Endothelial cell of umbilical vein (primary cell): Measurements from ENCODE around the gene MAP3K13.

Experiments used
- CTCF ChIP-seq, 2 donors: IDR thresholded peaks; 1 replicate in 1 of 2; 2 replicates in 1 of 2; pipeline ENCODE4 v1.5.1; 2011; ENCODE audit warnings: low read length in 2 of 2, mild to moderate bottlenecking in 2 of 2, moderate library complexity in 2 of 2, control low read depth in 1 of 2, inconsistent platforms in 1 of 2, low read depth in 1 of 2; ENCODE audit not compliant: insufficient read depth in 1 of 2; ENCODE audit errors: extremely low read depth in 1 of 2
- EZH2 ChIP-seq: IDR thresholded peaks from 2 replicates; pipeline ENCODE4 v1.6.1; 2012; ENCODE audit warnings: borderline replicate concordance, low read depth, mild to moderate bottlenecking, moderate library complexity, low read length, inconsistent platforms; ENCODE audit not compliant: severe bottlenecking
- FOS ChIP-seq: IDR thresholded peaks from 2 replicates; pipeline ENCODE4 v1.6.1; 2011; ENCODE audit warnings: mild to moderate bottlenecking, low read length, moderate library complexity, borderline replicate concordance; ENCODE audit not compliant: insufficient read depth
- MAX ChIP-seq: IDR thresholded peaks from 2 replicates; pipeline ENCODE4 v1.6.1; 2011; ENCODE audit not compliant: insufficient read depth, insufficient read length
- POLR2A ChIP-seq: IDR thresholded peaks from 2 replicates; pipeline ENCODE4 v1.6.1; 2012; ENCODE audit warnings: low read depth, mild to moderate bottlenecking, control low read depth, low read length
- POLR2AphosphoS5 ChIP-seq: IDR thresholded peaks from 2 replicates; pipeline ENCODE4 v1.6.1; 2012; ENCODE audit warnings: low read depth, mild to moderate bottlenecking, control low read depth, low read length, moderate library complexity; ENCODE audit not compliant: insufficient read depth

- TF ChIP-seq CTCF (IDR thresholded peaks at IDR 0.05; ENCODE audit: extremely low read depth in 1 of 2, insufficient read depth in 1 of 2, low read depth in 1 of 2, low read length in 2 of 2): no peak
- TF ChIP-seq EZH2: no peak
- TF ChIP-seq POLR2A: no peak
- TF ChIP-seq POLR2AphosphoS5: no peak
- TF ChIP-seq MAX: no peak
- TF ChIP-seq FOS: no peak
Observed at GRCh38 chr3:185347399-185347798, 15.5 kb upstream of the MAP3K13 start.
